GM12801 (cell line): ENCODE data around the gene GABRD.

Experiments used
- CTCF ChIP-seq: IDR thresholded peaks from one replicate; pipeline ENCODE4 v1.5.1; 2011; ENCODE audit warnings: control low read depth; ENCODE audit not compliant: insufficient read length; ENCODE audit errors: extremely low read depth

The GABRD gene

GRCh38 chr1:2024887-2025286 lies 5.7 kb downstream of the GABRD start:
- TF ChIP-seq CTCF: no peak

- no peak for TF ChIP-seq CTCF
These were observed 6.4 kb downstream of the GABRD start for GRCh38 chr1:2025491-2025981.

GRCh38 chr1:2027961-2028583 lies 8.9 kb downstream of the GABRD start:
- TF ChIP-seq CTCF: no peak

GRCh38 chr1:2028870-2029560 lies 9.9 kb downstream of the GABRD start:
- no peak for TF ChIP-seq CTCF

- no peak for TF ChIP-seq CTCF
These were observed 10.4 kb downstream of the GABRD start for GRCh38 chr1:2029561-2029960.

GRCh38 chr1:2030076-2030871 lies 11.1 kb downstream of the GABRD start:
- TF ChIP-seq CTCF: no peak

- no peak for TF ChIP-seq CTCF
These were observed 12.7 kb downstream of the GABRD start for GRCh38 chr1:2031546-2032540.
